Psoas muscle (tissue), 8 donors: Measurements from ENCODE around the gene GNA15. TPM values are rescaled to one million over a fixed set of nuclear protein-coding genes. Genes with fewer than 3 reads are reported as not detected.
"Not testable (repeated sequence)": the region's sequence is repeated elsewhere in the genome, so short reads cannot be mapped to it uniquely, and the experiment has no call there.

Experiments
- ATAC-seq, 4 donors: fragments of 200-7000 bp; cut with Tn5 transposase; one replicate each; pipeline ENCODE4 v1.9.1; 2020; ENCODE audit warnings: moderate library complexity in 3 of 4, mild to moderate bottlenecking in 2 of 4
- DNase-seq, 2 donors: peaks; one replicate each; pipeline ENCODE4 v3.0.0-alpha.2; 2020
- H3K27ac ChIP-seq: fragments of 200-600 bp; one replicate; pipeline ENCODE4 v1.8.0; 2022
- H3K27me3 ChIP-seq, 3 donors: fragments of 200-600 bp in 1 of 3; one replicate each; pipeline versions ENCODE4 v1.6.1 to v1.8.0; 2013 to 2022; ENCODE audit warnings: low read length in 2 of 3, mild to moderate bottlenecking in 2 of 3, moderate library complexity in 1 of 3; ENCODE audit not compliant: insufficient read depth in 3 of 3
- H3K36me3 ChIP-seq, 2 donors: fragments of 200-600 bp in 1 of 2; one replicate each; pipeline versions ENCODE4 v1.6.1 to v1.8.0; 2013 to 2022; ENCODE audit warnings: low read depth in 1 of 2, mild to moderate bottlenecking in 1 of 2, moderate library complexity in 1 of 2; ENCODE audit not compliant: insufficient read depth in 1 of 2
- H3K4me1 ChIP-seq: fragments of 200-600 bp; one replicate; pipeline ENCODE4 v1.8.0; 2022
- H3K4me3 ChIP-seq: fragments of 200-600 bp; one replicate; pipeline ENCODE4 v1.8.0; 2022; ENCODE audit warnings: mild to moderate bottlenecking
- H3K9me3 ChIP-seq: fragments of 200-600 bp; one replicate; pipeline ENCODE4 v1.8.0; 2022
- WGBS, 3 donors: extraction: QIAGEN DNeasy Blood & Tissue Kit; methylation state at CpG; one replicate each; pipeline versions ENCODE4 v1.1.6 to v1.1.7; 2013; 5-methylcytosine and 5-hydroxymethylcytosine counted together
- intact Hi-C, 2 donors: fragments of 100-400 bp; cut with DNase I; formaldehyde crosslinking; loops; one replicate each; pipeline versions ENCODE4 v1.11.0 to v1.14.2; 2022
- polyA plus RNA-seq, 3 donors: library from polyadenylated mRNA; stranded (reverse); fragments of 200-250 nt; gene quantifications; one replicate each; pipeline ENCODE4 v1.2.3, GENCODE V29; 2013
- total RNA-seq, 4 donors: library from RNA; stranded (reverse); fragmentation: NEBNext Ultra II Directional in 2 of 4; extraction: Animal tissue kit (Norgen Biotek cat#: 25700) in 2 of 4; gene quantifications; one replicate each; pipeline versions ENCODE4 v1.2.1 to v1.2.4, GENCODE V29; 2021 to 2023
- TF ChIP-seq, protein P1 (sequence below): fragments of 200-600 bp; IDR thresholded peaks from one replicate; pipeline ENCODE4 v1.8.0; 2022; ENCODE audit warnings: antibody characterized with exemption
- donor health status: healthy with polysubstance abuse.
- donor health status: DM: no; HTN: no; CAD: no; lungs with moderate emphysema.
- donor health status: Bipolar disorder and iron deficiency.
- donor health status: healthy.
- donor health status: DM: yes; HTN: yes; CAD: no.
- donor health status: DM: no; HTN: no; CAD: no.
- donor health status: DM: no; HTN: no; CAD: no.
- donor health status: DM: yes; HTN: yes; CAD: no.

Gene GNA15
- total and polyA plus RNA-seq, 7 donors: 0.18 to 1.9 (median 0.91) TPM

DNA sequence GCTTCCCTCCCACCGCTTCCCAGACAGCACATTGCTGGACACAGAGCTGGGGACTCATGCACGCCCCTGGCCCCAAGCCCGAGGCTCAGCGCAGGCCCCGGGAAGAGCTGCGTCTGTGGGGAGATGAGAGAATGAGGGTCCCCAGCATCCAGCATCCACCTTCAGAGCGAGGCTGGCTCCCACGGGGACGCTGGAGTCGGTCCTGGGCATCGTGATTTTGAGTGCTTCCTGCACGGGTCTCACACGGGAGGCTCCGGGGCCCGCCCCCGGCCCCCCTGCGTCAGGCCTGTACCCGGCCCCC lies 54.6 kb downstream of the GNA15 start:
- no peaks in the 10 kb centered on the region for H3K27me3 ChIP-seq
- intact Hi-C loops: no loop called here
- DNase-seq (no peak), ATAC-seq (no peak)
- H3K9me3 ChIP-seq: no peaks in the 10 kb centered on the region
- H3K4me3 ChIP-seq: no peak overlapping the region
- peaks cover 8% of the 10 kb centered on the region for H3K4me1 ChIP-seq
- H3K36me3 ChIP-seq: peaks cover 0 to 7% of the 10 kb centered on the region in 2 donors
- WGBS, 3 donors: 91 to 93% (median 92%) methylated on average over 17 to 18 of the region's 18 CpGs
- TF ChIP-seq, protein P1, sequence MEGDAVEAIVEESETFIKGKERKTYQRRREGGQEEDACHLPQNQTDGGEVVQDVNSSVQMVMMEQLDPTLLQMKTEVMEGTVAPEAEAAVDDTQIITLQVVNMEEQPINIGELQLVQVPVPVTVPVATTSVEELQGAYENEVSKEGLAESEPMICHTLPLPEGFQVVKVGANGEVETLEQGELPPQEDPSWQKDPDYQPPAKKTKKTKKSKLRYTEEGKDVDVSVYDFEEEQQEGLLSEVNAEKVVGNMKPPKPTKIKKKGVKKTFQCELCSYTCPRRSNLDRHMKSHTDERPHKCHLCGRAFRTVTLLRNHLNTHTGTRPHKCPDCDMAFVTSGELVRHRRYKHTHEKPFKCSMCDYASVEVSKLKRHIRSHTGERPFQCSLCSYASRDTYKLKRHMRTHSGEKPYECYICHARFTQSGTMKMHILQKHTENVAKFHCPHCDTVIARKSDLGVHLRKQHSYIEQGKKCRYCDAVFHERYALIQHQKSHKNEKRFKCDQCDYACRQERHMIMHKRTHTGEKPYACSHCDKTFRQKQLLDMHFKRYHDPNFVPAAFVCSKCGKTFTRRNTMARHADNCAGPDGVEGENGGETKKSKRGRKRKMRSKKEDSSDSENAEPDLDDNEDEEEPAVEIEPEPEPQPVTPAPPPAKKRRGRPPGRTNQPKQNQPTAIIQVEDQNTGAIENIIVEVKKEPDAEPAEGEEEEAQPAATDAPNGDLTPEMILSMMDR: no peak
- H3K27ac ChIP-seq: no peak overlapping the region

DNA sequence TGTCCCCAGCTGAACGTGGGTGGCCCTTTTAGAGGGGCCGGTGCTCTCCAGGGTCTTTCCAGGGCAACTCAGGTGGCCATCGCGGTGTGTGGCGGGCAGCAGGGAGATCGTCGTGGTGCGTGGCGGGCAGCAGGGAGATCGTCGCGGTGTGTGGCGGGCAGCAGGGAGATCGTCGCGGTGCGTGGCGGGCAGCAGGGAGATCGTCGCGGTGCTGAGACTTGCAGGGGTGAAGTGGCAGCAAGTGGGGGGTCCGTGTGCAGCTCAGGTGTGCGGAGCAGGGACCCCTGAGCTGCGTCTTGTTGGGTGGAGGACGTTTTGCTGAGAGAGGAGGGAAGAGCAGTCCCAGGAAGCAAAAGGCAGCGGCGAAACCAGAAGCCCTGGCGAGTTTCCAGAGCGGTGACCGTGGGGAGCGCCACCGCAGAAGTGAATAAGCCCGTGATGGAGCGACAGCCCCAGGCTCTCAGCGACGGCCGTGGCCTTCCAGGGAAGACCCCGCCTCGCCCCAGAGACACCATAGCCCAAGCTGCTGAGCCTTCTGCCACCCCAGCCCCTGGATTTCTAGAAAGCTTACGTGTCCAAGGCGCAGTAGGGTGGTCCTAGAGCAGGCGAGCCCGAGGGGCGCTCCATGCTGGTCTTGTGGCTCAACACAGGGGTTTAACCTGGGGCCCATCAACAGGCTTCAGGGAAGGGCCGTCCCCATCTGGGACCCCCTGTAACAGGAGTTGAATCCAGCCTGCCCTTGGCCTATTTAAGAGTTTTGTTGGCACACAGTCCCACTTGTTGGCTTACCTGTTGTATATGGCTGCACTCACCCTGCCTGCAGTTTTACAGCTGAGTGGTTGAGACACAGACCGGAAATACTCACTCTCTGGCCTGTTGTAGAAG lies 55.3 kb downstream of the GNA15 start:
- TF ChIP-seq, protein P1: no peak
- Histone ChIP-seq H3K36me3 (peaks cover 0 to 11% of the 10 kb centered on the region in 2 donors), H3K4me1 (peaks cover 8% of the 10 kb centered on the region), H3K9me3 (no peaks in the 10 kb centered on the region), H3K27ac (no peak overlapping the region), H3K27me3 (no peaks in the 10 kb centered on the region), H3K4me3 (no peak overlapping the region)
- 88 to 92% (median 90%) methylated on average over 44 to 46 of the region's 46 CpGs for WGBS, 3 donors
- intact Hi-C loops: no loop called here
- ATAC-seq (no peak), DNase-seq (no peak)

DNA sequence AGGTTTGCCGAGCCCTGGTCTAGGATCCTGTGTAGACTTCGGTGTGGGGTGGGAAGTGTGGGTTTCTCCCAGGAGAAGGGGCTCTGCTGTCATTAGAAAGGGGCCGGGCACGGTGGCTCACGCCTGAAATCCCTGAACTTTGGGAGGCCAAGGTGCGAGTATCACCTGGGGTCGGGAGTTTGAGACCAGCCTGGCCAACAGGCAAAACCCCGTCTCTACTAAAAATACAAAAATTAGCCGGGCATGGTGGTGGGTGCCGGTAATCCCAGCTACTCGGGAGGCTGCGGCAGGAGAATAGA lies 55.9 kb downstream of the GNA15 start:
- peaks cover 0 to 15% of the 10 kb centered on the region in 2 donors for H3K36me3 ChIP-seq
- DNase-seq, H3K9me3 ChIP-seq, ATAC-seq, H3K4me3 ChIP-seq, intact Hi-C loops, H3K4me1 ChIP-seq, H3K27me3 ChIP-seq, H3K27ac ChIP-seq: not testable (repeated sequence)
- WGBS, 3 donors: 92 to 93% (median 92%) methylated on average over 12 of the region's 12 CpGs

DNA sequence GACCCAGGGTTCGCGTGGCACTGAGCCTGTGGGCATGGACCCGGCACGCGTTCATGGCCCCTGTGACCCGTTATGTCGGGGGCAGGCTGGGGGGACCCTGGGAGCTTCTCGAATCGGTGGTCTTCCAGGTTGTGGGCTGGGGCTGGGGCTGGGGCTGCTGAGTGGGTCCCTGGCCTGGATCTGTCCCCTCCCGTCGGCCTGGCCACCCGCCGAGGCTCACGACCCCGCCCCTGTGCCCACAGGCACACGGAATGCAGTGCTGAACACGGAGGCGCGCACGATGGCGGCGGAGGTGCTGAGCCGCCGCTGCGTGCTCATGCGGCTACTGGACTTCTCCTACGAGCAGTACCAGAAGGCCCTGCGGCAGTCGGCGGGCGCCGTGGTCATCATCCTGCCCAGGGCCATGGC lies 56.4 kb downstream of the GNA15 start:
- ATAC-seq (no peak), DNase-seq (no peak)
- H3K9me3 ChIP-seq: no peaks in the 10 kb centered on the region
- WGBS, 3 donors: 94 to 97% (median 95%) methylated on average over 18 to 32 of the region's 32 CpGs
- H3K27me3 ChIP-seq: no peaks in the 10 kb centered on the region
- no peak overlapping the region for H3K27ac ChIP-seq
- H3K36me3 ChIP-seq: peaks cover 0 to 18% of the 10 kb centered on the region in 2 donors
- no peak overlapping the region for H3K4me3 ChIP-seq
- H3K4me1 ChIP-seq: peaks cover under 1% of the 10 kb centered on the region
- TF ChIP-seq, protein P1: no peak
- intact Hi-C loops: no loop called here

DNA sequence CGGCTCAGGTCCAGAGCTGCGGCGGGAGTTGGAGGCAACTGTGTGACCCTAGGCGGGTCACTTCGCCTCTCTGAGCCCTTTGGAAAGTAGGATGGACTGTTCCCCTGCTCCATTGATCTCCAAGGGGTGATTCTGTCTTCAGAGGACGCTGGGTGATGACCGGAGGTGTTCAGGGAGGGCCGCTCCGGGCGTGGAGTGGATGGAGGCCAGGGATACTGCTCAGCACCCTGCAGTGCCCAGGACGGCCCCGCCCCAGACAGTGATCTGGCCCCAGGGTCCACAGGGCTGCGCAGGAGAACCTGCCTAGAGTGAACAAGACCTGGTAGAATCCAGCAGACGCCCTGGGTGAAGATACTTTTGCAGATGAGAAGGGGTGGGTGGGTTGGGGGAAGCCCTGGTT lies 56.9 kb downstream of the GNA15 start:
- H3K27me3 ChIP-seq: no peaks in the 10 kb centered on the region
- no peak overlapping the region for H3K4me3 ChIP-seq
- WGBS, 3 donors: 92 to 95% (median 92%) methylated on average over 13 to 14 of the region's 14 CpGs
- no peaks in the 10 kb centered on the region for H3K9me3 ChIP-seq
- ATAC-seq (no peak), DNase-seq (no peak)
- intact Hi-C loops: no loop called here
- no peak overlapping the region for H3K27ac ChIP-seq
- H3K36me3 ChIP-seq: peaks cover 0 to 18% of the 10 kb centered on the region in 2 donors
- no peaks in the 10 kb centered on the region for H3K4me1 ChIP-seq
- TF ChIP-seq, protein P1: no peak
